SK-N-DZ (cell line): ENCODE results near the gene RIPOR3.

Source experiments
- DNase-seq: peaks from one replicate; pipeline ENCODE4 v3.0.0-alpha.2; 2015; ENCODE audit warnings: low spot score

RIPOR3 gene

GRCh38 chr20:50593005-50593335 lies 98.4 kb downstream of the RIPOR3 start:
- DNase-seq = no peak

GRCh38 chr20:50592282-50593004 lies 98.9 kb downstream of the RIPOR3 start:
- DNase-seq = no peak

- DNase-seq = no peak
Observed at GRCh38 chr20:50591233-50591852, 100.0 kb downstream of the RIPOR3 start.

DNA sequence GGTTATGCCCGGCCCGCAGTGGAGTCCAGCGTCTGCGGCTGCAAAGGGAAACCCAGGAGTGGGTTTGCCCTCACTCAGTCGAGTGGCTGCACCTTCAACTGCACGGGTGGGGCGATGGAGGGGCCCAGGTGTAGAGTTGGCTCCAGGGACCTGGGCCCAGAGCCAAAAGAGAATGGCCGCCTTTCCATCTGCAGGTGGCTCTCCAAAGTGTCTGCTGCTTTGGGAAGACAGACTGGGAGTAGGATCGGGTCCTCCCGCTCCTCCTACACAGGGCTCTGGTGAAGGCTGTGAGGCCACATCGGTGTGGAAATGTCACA lies 101.0 kb downstream of the RIPOR3 start:
- DNase-seq = no peak

DNA sequence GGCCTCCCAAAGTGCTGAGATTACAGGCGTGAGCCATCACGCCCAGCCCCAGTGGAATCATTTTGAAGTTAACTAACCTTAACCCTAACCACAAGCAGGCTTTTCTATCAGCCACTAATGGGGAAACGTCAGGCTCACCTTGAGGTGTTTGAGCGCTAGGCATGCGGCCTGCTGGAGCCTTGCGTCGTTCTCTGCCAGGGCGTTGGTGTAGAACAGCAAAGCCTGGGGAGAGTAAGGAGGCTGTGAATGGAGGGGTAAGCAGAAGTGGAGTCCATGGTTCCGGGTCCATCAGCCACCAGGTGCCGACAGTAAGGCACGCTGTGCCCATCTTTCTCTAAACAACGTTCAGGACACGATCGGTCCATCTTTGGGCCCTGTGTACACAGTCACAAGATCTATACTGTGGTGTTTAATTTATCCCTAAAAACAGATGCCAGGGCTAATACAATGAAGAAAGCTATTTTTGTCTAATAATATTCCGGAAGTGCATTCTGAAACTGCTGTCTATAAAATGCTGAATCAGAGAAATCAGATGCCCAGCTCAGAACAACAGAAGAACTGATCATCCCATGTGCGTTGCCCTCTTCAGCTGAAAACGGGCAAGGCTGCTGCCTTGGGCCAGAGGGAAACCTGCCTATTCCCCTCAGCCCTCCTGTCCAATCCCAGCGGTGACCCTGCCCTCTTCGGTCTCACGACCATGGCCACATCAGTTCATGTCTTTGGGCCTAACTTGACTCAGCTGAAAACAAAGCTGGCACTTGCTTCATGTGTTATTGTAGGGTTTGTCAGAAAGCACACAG lies 101.6 kb downstream of the RIPOR3 start:
- DNase-seq = no peak

DNA sequence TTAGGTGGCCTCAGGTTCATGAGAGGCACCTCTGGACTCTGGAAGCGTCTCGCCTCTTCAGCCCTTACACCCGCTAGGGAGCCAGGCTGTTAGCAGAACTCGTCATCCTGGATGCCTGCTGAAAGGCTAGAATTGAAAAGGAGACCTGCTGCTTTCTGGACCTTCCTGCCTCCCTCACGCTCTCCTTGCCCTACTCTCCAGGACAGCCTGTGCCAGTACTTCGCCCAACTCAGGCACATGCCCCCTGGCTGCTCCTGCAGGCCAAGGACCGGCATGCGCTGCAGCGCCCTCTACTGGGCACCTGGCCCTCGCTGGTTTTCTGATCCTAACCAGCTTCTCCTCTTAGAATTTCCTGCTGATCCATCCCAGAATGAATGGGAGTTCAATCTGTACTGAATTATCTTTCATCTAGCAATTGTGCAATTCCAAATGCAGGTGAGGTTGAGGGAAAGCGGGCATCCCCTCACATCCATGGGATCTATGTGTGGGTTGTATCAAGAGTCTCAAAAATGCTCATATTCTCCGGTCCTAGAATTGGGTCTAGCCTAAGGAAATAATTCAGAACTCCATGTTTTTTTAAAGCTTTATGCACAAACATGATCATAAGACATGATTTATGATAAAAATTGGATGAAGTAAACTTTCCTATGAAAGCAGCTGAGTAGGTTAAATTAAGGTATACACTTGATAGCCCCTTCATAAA lies 103.2 kb downstream of the RIPOR3 start:
- peak; percentile 55 for DNase-seq

DNA sequence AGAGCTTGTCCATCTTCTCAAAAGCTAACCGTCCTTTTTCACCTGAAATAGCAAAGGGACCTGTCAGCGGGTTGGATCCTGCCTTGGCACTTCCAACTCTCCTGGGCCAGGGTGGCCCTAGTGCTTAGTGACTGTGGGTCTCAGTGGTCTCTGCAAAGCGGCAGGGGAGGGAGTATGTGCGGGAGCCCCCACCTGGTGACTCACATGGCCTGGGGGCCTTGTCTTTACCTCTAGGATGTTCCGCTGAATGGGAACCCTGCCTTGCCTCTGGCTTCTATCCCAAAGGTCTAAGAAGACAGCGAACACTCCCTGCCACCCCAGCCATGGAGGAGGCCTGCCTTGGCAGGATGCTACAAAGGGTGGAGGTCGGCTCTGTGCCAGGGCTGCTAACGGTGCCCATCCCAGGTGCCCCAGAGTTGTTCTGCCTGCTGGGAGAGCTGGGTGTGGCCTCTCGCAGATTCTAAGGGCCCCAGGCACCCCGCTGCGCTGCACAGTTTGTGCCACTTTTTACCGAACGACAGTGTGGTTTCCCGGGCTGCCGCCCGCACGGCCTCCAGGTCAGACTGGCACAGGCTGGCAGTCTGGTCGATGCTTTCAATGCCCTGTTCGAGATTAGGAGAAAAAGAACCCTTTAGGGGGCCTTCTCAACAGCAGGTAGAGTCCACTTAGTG lies 103.9 kb downstream of the RIPOR3 start:
- no peak for DNase-seq

- no peak for DNase-seq
Observed at GRCh38 chr20:50586531-50587232, 104.7 kb downstream of the RIPOR3 start.

GRCh38 chr20:50585678-50586077 lies 105.7 kb downstream of the RIPOR3 start:
- DNase-seq = no peak

- no peak for DNase-seq
Observed at GRCh38 chr20:50585214-50585613, 106.1 kb downstream of the RIPOR3 start.

DNA sequence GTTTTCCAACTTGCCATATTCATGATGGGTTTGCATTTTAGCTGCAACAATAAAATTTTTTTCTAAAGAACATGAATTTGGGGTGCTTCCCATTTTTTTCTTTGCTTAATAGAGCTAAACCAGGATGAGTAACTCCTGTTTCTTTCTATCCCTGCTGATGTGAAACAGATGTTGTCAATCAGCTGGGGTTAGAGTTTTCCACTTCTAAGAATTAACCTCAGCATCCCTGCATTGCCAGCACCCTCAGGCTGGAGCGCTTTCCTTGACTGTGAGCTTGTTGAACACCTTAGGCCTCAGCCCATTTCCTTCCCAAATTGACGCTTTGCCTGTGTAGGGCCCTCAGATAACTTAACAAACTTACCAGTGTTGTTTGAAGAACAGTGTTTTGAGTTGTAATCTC lies 106.7 kb downstream of the RIPOR3 start:
- no peak for DNase-seq

DNA sequence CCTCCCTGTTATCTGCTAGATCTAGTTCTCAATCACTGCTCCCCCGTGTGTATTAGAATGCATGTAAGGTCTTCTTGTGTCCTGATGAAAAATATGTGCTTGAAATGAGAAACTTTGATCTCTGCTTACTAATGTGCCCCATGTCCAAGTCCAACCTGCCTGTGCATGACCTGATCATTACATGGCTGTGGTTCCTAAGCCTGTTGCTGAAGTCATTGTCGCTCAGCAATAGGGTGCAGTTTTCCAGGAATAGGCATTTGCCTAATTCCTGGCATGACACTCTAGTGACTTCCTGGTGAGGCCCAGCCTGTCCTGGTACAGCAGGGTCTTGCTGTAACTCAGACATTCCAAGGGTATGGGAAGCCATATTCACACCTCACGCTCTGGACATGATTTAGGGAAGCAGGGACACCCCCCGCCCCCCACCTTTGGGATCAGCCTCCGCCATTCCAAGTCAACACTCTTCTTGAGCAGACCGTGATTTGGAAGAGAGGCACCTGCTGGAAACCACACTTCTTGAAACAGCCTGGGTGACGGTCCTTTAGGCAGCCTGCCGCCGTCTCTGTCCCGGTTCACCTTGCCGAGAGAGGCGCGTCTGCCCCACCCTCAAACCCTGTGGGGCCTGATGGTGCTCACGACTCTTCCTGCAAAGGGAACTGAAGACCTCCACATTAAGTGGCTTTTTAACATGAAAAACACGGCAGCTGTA lies 107.7 kb downstream of the RIPOR3 start:
- DNase-seq = no peak

DNA sequence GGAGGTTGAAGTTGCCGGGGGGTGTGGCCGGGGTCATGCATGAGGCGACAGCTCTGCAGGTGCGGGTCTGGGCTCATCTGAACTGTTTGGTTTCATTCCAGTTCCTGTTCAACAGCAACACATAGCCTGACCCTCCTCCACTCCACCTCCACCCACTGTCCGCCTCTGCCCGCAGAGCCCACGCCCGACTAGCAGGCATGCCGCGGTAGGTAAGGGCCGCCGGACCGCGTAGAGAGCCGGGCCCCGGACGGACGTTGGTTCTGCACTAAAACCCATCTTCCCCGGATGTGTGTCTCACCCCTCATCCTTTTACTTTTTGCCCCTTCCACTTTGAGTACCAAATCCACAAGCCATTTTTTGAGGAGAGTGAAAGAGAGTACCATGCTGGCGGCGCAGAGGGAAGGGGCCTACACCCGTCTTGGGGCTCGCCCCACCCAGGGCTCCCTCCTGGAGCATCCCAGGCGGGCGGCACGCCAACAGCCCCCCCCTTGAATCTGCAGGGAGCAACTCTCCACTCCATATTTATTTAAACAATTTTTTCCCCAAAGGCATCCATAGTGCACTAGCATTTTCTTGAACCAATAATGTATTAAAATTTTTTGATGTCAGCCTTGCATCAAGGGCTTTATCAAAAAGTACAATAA lies 108.6 kb downstream of the RIPOR3 start:
- DNase-seq = no peak

GRCh38 chr20:50582092-50582491 lies 109.2 kb downstream of the RIPOR3 start:
- no peak for DNase-seq

DNA sequence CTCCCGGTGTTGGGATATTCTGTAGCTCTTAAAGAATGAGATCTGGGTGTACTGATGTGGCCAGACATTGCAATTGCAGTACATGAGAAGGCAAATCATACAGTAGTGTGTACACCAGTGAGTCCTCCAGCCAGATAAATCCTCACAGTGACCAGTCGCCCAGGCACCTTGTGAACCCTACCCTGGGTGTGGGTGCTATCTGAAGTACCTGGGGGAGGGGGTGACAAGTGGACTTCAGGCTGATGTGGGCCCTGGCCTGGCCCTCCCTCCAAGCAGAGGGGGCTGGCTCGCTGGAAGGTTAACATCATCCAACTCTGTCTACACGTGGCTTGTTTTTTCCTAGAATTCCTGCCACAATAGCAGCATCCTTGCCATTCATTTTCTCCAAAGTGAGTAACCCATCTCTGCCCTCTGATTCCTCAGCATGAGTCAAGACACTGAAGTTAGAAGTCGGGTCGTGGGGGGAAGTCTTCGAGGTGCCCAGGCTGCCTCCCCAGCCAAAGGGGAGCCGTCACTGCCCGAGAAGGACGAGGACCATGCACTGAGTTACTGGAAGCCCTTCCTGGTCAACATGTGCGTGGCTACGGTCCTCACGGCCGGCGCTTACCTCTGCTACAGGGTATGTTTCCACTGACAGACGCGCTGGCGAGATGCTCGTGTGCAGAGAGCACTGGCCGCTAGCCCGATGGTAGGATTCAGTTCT lies 110.3 kb downstream of the RIPOR3 start:
- no peak for DNase-seq

- peak; percentile 59 for DNase-seq
Observed at GRCh38 chr20:50580016-50580747, 111.2 kb downstream of the RIPOR3 start.

DNA sequence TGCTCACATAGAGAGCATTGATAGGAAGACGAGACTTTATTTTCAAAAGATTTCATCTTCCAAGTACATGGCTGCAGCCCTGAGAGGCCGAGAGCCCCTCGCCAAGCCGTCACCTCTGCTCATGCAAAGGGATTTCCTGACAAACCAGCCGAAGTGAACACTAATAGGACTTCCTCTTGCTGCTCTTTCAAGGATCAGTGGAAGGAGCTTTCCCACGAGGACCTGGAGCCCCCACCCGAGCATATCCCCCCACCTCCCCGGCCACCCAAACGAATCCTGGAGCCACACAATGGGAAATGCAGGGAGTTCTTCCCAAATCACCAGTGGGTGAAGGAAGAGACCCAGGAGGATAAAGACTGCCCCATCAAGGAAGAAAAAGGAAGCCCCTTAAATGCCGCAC lies 111.8 kb downstream of the RIPOR3 start:
- DNase-seq = no peak

GRCh38 chr20:50578778-50579165 lies 112.6 kb downstream of the RIPOR3 start:
- no peak for DNase-seq
